ENCODE data around the gene CCT8. TPM values are rescaled to one million over a fixed set of nuclear protein-coding genes. Genes with fewer than 3 reads are reported as not detected.

Gene CCT8
- total RNA-seq, 4 donors from 2014 or later, result 91.8 to 119 (median 99.1) TPM

GRCh38 chr21:29085106-29085752, 11.8 kb upstream of the CCT8 start:
- H3K36me3 ChIP-seq, result no peaks in the 10 kb centered on the region
- ATAC-seq, result no peak
- H3K4me1 ChIP-seq, result no peaks in the 10 kb centered on the region
- H3K27me3 ChIP-seq, result no peaks in the 10 kb centered on the region
- in situ Hi-C loops (cut with MboI; ENCODE audit: low sequenced_read_pairs in 4 of 4) (loop anchor here (5.0 to 25.0 kb wide), 4 partner anchors 202 to 292 kb away; partner anchors contain the start of gene BACH1 (in 2 of the 4)), intact Hi-C loops (cut with DNase I; ENCODE audit: low total_unique reads) (loop anchor here (5.0 kb wide), 1 partner anchor 212 kb away; the partner anchor contains the start of gene BACH1)
- no peak overlapping the region for H3K27ac ChIP-seq
- H3K4me3 ChIP-seq, result no peak overlapping the region
- no peaks in the 10 kb centered on the region for H3K9me3 ChIP-seq
- TF ChIP-seq POLR2A (IDR thresholded peaks at IDR 0.05) (no peak), CTCF (IDR thresholded peaks at IDR 0.05 in 4 of 5, conservative IDR thresholded peaks at IDR 0.05 in 1 of 5) (no peak)
- DNase-seq, result no peak

GRCh38 chr21:29084372-29084771, 10.9 kb upstream of the CCT8 start:
- no peaks in the 10 kb centered on the region for H3K36me3 ChIP-seq
- DNase-seq (no peak), ATAC-seq (no peak)
- no peak overlapping the region for H3K27ac ChIP-seq
- no peaks in the 10 kb centered on the region for H3K4me1 ChIP-seq
- H3K27me3 ChIP-seq, result no peaks in the 10 kb centered on the region
- H3K4me3 ChIP-seq, result no peak overlapping the region
- in situ Hi-C loops (cut with MboI; ENCODE audit: low sequenced_read_pairs in 4 of 4), result loop anchor here in 2 of 4 donors (10.0 to 25.0 kb wide), 2 partner anchors 203 to 210 kb away; partner anchors contain the start of gene BACH1 (in 2 of the 2)
- no peaks in the 10 kb centered on the region for H3K9me3 ChIP-seq
- no peak for TF ChIP-seq POLR2A (IDR thresholded peaks at IDR 0.05)
- no peak for TF ChIP-seq CTCF (IDR thresholded peaks at IDR 0.05 in 4 of 5, conservative IDR thresholded peaks at IDR 0.05 in 1 of 5)
- intact Hi-C loops (cut with DNase I; ENCODE audit: low total_unique reads), result no loop called here

- in situ Hi-C loops (cut with MboI; ENCODE audit: low sequenced_read_pairs in 4 of 4) (loop anchor here in 2 of 4 donors (10.0 to 25.0 kb wide), 2 partner anchors 204 to 211 kb away; partner anchors contain the start of gene BACH1 (in 2 of the 2)), intact Hi-C loops (cut with DNase I; ENCODE audit: low total_unique reads) (no loop called here)
- Histone ChIP-seq H3K4me3 (no peak overlapping the region), H3K9me3 (no peaks in the 10 kb centered on the region), H3K27me3 (no peaks in the 10 kb centered on the region), H3K4me1 (no peaks in the 10 kb centered on the region), H3K27ac (no peak overlapping the region), H3K36me3 (no peaks in the 10 kb centered on the region)
- DNase-seq (no peak), ATAC-seq (no peak)
- no peak for TF ChIP-seq POLR2A (IDR thresholded peaks at IDR 0.05)
- TF ChIP-seq CTCF (IDR thresholded peaks at IDR 0.05 in 4 of 5, conservative IDR thresholded peaks at IDR 0.05 in 1 of 5), result no peak
Measured at GRCh38 chr21:29083306-29083705, 9.9 kb upstream of the CCT8 start.

GRCh38 chr21:29082046-29082815, 8.8 kb upstream of the CCT8 start:
- Histone ChIP-seq H3K4me1 (no peaks in the 10 kb centered on the region), H3K36me3 (no peaks in the 10 kb centered on the region), H3K9me3 (no peaks in the 10 kb centered on the region), H3K27ac (no peak overlapping the region), H3K4me3 (no peak overlapping the region), H3K27me3 (no peaks in the 10 kb centered on the region)
- intact Hi-C loops (cut with DNase I; ENCODE audit: low total_unique reads) (no loop called here), in situ Hi-C loops (cut with MboI; ENCODE audit: low sequenced_read_pairs in 4 of 4) (loop anchor here in 2 of 4 donors (10.0 to 25.0 kb wide), 2 partner anchors 205 to 213 kb away; partner anchors contain the start of gene BACH1 (in 2 of the 2))
- no peak for DNase-seq
- TF ChIP-seq POLR2A (IDR thresholded peaks at IDR 0.05) (no peak), CTCF (IDR thresholded peaks at IDR 0.05 in 4 of 5, conservative IDR thresholded peaks at IDR 0.05 in 1 of 5) (no peak)
- ATAC-seq, result no peak

All from gastrocnemius medialis (tissue), 4 donors.